OCI-LY7 (cell line): ENCODE measurements around the gene ADARB2. TPM values are rescaled to one million over a fixed set of nuclear protein-coding genes. Genes with fewer than 3 reads are reported as not detected.

ENCODE experiments used
- BruUV-seq: library from RNA; stranded (reverse); fragments of 400-500 nt; replicated peaks from 2 replicates; lab custom pipeline; 2021; lab: Mats Ljungman, UMichigan
- CTCF ChIA-PET: fragments of 300-600 bp; sonication (Branson Sonifier 250); formaldehyde crosslinking; loops from one replicate; lab custom pipeline; 2022; ENCODE audit warnings: antibody characterized with exemption; ENCODE audit not compliant: unreplicated experiment; lab: Charles Lee
- POLR2A ChIA-PET: fragments of 300-600 bp; sonication (Branson Sonifier 250); formaldehyde crosslinking; loops from one replicate; lab custom pipeline; 2022; ENCODE audit warnings: antibody characterized with exemption; lab: Charles Lee
- DNase-seq: peaks from one replicate; pipeline ENCODE4 v3.0.0-alpha.2; 2015; ENCODE audit warnings: low spot score
- H2AFZ ChIP-seq: fragments of 200-600 bp; sonication (generic), shearing (Covaris generic); 2 replicates; pipeline ENCODE4 v1.6.1; 2014; ENCODE audit warnings: mild to moderate bottlenecking, antibody characterized with exemption, low read length, moderate library complexity
- H3K27ac ChIP-seq: fragments of 200-600 bp; sonication (generic); 2 replicates; pipeline ENCODE4 v1.5.1; 2014; ENCODE audit warnings: mixed run types, low read depth, mild to moderate bottlenecking, moderate library complexity, low read length, inconsistent platforms; ENCODE audit not compliant: poor library complexity, severe bottlenecking
- H3K36me3 ChIP-seq: fragments of 200-600 bp; sonication (generic); 2 replicates; pipeline ENCODE4 v1.6.1; 2014; ENCODE audit warnings: mild to moderate bottlenecking, antibody characterized with exemption, low read length, moderate library complexity, mixed read lengths; ENCODE audit not compliant: insufficient read depth
- H3K4me1 ChIP-seq: fragments of 200-600 bp; sonication (generic); 2 replicates; pipeline ENCODE4 v1.5.1; 2014; ENCODE audit warnings: mild to moderate bottlenecking, low read length; ENCODE audit not compliant: insufficient read depth, poor library complexity, severe bottlenecking
- H3K4me2 ChIP-seq: fragments of 200-600 bp; sonication (generic); 2 replicates; pipeline ENCODE4 v1.6.1; 2014; ENCODE audit warnings: mild to moderate bottlenecking, low read length
- H3K4me3 ChIP-seq: fragments of 200-600 bp; sonication (generic); 2 replicates; pipeline ENCODE4 v1.5.1; 2014; ENCODE audit warnings: mild to moderate bottlenecking, low read depth, low read length; ENCODE audit not compliant: poor library complexity, severe bottlenecking
- H3K79me2 ChIP-seq: fragments of 200-600 bp; sonication (generic); 2 replicates; pipeline ENCODE4 v1.6.1; 2016; ENCODE audit warnings: low read depth, mild to moderate bottlenecking, low read length, moderate library complexity, mixed read lengths; ENCODE audit not compliant: insufficient read depth
- H3K9me2 ChIP-seq: fragments of 200-600 bp; sonication (generic); 2 replicates; pipeline ENCODE4 v1.6.1; 2016; ENCODE audit warnings: mild to moderate bottlenecking, low read length, mixed read lengths; ENCODE audit not compliant: insufficient read depth
- H3K9me3 ChIP-seq: fragments of 200-600 bp; sonication (generic); 2 replicates; pipeline ENCODE4 v1.6.1; 2014; ENCODE audit warnings: mild to moderate bottlenecking, mixed run types, low read length, mixed read lengths
- H4K20me1 ChIP-seq: fragments of 200-600 bp; sonication (generic); 2 replicates; pipeline ENCODE4 v1.6.1; 2014; ENCODE audit warnings: mild to moderate bottlenecking, antibody characterized with exemption, low read length, moderate library complexity, mixed read lengths; ENCODE audit not compliant: insufficient read depth
- CTCF ChIP-seq: fragments of 200-600 bp; sonication (generic); conservative IDR thresholded peaks from 2 replicates; pipeline ENCODE4 v1.5.1; 2014; ENCODE audit warnings: mild to moderate bottlenecking, antibody characterized with exemption, low read length, moderate library complexity, mixed read lengths
- EZH2phosphoT487 ChIP-seq: fragments of 200-600 bp; sonication (generic); IDR thresholded peaks from 2 replicates; pipeline ENCODE4 v1.6.1; 2018; ENCODE audit warnings: low read depth, borderline replicate concordance, mild to moderate bottlenecking, mixed run types, antibody characterized with exemption, low read length, moderate library complexity, mixed read lengths
- intact Hi-C: fragments of 100-400 bp; cut with micrococcal nuclease; formaldehyde crosslinking; loops from one replicate; pipeline ENCODE4 v1.10.0; 2022; ENCODE audit not compliant: unreplicated experiment
- total RNA-seq, 2 experiments: library from RNA; depleted of rRNA in 1 of 2; stranded (reverse); fragments of >200 nt in 1 of 2; shearing (Covaris generic) in 1 of 2; gene quantifications; 2 replicates each; pipeline ENCODE4 v1.2.3, GENCODE V29; 2014 to 2022

Gene ADARB2
- total RNA-seq, 2 experiments from 2014 or later, result 0.03 TPM; not detected in 1

DNA sequence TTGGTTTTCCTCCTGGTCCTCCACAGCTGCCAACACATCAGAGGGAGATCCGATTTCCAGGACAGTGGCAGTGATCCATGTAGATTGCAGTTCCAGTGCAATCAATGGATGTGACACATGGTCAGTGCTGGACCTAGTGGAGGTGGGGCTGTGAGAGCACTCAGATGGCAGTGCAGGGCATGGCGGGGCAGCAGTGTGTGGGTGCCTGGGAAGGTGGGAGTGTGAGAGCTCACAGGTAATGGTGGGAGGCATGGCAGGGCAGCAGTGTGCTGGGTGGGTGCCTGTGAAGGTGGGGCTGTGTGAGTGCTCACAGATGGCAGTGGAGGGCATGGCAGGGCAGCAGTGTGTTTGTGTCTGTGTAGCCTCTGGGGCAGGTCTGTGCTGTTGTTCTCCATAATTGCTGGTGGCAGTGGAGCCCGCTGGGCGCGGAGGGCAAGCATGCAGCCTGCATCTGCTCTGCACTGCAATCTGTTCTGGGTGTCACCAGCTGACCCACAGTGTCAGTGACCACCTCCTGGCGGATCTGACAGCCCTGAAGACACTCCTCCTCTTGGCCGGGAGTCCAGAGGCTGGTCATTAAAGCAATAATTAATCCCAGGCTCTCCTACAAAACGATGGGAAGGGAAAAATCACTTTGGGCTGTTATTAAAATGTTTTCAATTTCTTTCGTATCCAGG is 8.6 kb upstream of the ADARB2 start:
- no peaks in the 10 kb centered on the region for H4K20me1 ChIP-seq
- TF ChIP-seq EZH2phosphoT487 (no peak), CTCF (no peak)
- no peak overlapping the region for H3K4me2 ChIP-seq
- no peaks in the 10 kb centered on the region for H3K36me3 ChIP-seq
- H3K9me2 ChIP-seq, result no peaks in the 10 kb centered on the region
- no TSS peak for BruUV-seq
- H3K4me1 ChIP-seq, result no peaks in the 10 kb centered on the region
- ChIA-PET POLR2A (no interaction called here), CTCF (interaction anchor here (0.6 kb wide), 1 partner anchor 30 kb away, joined by 3 read pairs; no protein-coding TSS in a partner anchor)
- no peak overlapping the region for H3K27ac ChIP-seq
- H3K9me3 ChIP-seq, result no peaks in the 10 kb centered on the region
- no peaks in the 10 kb centered on the region for H3K79me2 ChIP-seq
- H3K4me3 ChIP-seq, result no peak overlapping the region
- no peak for DNase-seq
- no peak overlapping the region for H2AFZ ChIP-seq
- intact Hi-C loops, result no loop called here

DNA sequence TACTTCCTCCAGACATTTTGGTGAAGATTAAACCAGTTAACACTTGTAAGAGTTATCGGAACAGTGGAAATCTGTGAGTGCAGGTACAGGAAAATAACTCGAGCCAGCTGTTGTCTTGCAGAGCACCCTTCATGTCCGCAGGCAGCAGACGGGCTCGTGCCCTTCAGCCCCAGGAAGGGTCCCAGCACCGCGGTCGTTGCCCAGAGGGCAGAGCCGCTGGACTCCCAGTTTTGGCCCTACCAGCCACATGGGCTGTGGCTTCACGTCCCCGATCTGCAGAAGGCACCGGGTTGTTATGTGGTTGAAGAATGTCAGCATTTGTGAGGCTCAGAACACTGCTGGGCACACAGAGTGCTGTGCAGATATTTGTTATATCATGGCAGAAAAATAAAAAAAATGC is 7.2 kb upstream of the ADARB2 start:
- no peaks in the 10 kb centered on the region for H3K9me2 ChIP-seq
- no peak overlapping the region for H3K4me2 ChIP-seq
- H3K4me1 ChIP-seq, result no peaks in the 10 kb centered on the region
- no peaks in the 10 kb centered on the region for H3K36me3 ChIP-seq
- POLR2A ChIA-PET, result no interaction called here
- no peak overlapping the region for H3K27ac ChIP-seq
- CTCF ChIA-PET, result no interaction called here
- BruUV-seq, result no TSS peak
- no peak overlapping the region for H3K4me3 ChIP-seq
- H4K20me1 ChIP-seq, result no peaks in the 10 kb centered on the region
- TF ChIP-seq CTCF, result no peak
- TF ChIP-seq EZH2phosphoT487, result no peak
- intact Hi-C loops, result no loop called here
- H3K79me2 ChIP-seq, result no peaks in the 10 kb centered on the region
- no peaks in the 10 kb centered on the region for H3K9me3 ChIP-seq
- no peak for DNase-seq
- no peak overlapping the region for H2AFZ ChIP-seq

DNA sequence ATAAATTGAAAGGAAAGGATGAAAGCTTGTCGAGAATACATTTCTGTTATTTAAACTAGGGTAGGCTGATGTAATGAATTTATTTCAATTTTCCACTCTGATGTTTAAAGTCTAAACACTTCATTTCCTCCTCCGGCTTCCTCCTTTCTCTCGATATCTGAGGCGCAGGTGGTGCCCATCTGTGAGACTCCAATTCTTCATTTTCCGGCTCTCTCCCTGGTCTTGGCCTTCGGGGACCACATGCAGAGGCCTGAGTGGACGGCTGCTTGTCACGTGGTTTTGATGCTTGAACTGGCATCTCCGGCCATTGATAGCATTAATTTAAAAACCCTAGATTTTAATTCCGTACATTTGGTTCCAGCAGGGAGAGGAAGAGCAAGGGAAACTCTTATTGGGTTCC is 5.8 kb upstream of the ADARB2 start:
- H3K79me2 ChIP-seq, result no peaks in the 10 kb centered on the region
- no peaks in the 10 kb centered on the region for H3K9me3 ChIP-seq
- no peak for TF ChIP-seq EZH2phosphoT487
- no peak for TF ChIP-seq CTCF
- POLR2A ChIA-PET, result no interaction called here
- H3K9me2 ChIP-seq, result no peaks in the 10 kb centered on the region
- H3K36me3 ChIP-seq, result no peaks in the 10 kb centered on the region
- H2AFZ ChIP-seq, result no peak overlapping the region
- CTCF ChIA-PET, result no interaction called here
- H3K4me3 ChIP-seq, result no peak overlapping the region
- no peak overlapping the region for H3K4me2 ChIP-seq
- no TSS peak for BruUV-seq
- H4K20me1 ChIP-seq, result no peaks in the 10 kb centered on the region
- intact Hi-C loops, result no loop called here
- no peak for DNase-seq
- no peak overlapping the region for H3K27ac ChIP-seq
- H3K4me1 ChIP-seq, result no peaks in the 10 kb centered on the region
